GM10248 (cell line): Measurements from ENCODE around the gene SLC2A14.
"Not testable (repeated sequence)": the region's sequence is repeated elsewhere in the genome, so short reads cannot be mapped to it uniquely, and the experiment has no call there.

Source experiments
- CTCF ChIA-PET: fragments of 300-600 bp; sonication (Branson Sonifier 250); formaldehyde crosslinking; extraction: SDS; loops from one replicate; lab custom pipeline; 2021; ENCODE audit warnings: antibody characterized with exemption; lab: Yijun Ruan, JAX
- POLR2A ChIA-PET: fragments of 350-650 bp; sonication (Branson Sonifier 250); formaldehyde crosslinking; extraction: SDS; loops from one replicate; lab custom pipeline; 2020; ENCODE audit warnings: antibody characterized with exemption; lab: Yijun Ruan, JAX
- DNase-seq: peaks from one replicate; pipeline ENCODE4 v3.0.0; 2012; ENCODE audit errors: extremely low spot score
- CTCF ChIP-seq: IDR thresholded peaks from 2 replicates; pipeline ENCODE4 v1.5.1; 2012; ENCODE audit warnings: mild to moderate bottlenecking, low read depth; ENCODE audit errors: extremely low read depth, missing control alignments, control extremely low read depth

SLC2A14 gene

GRCh38 chr12:7788294-7788660, 84.4 kb downstream of the SLC2A14 start:
- no peak for TF ChIP-seq CTCF

GRCh38 chr12:7787574-7788293, 85.0 kb downstream of the SLC2A14 start:
- POLR2A ChIA-PET, result no interaction called here
- CTCF ChIA-PET, result interaction anchor here (1.7 kb wide), 1 partner anchor 19 kb away, joined by 4 read pairs; no protein-coding TSS in a partner anchor
- DNase-seq, result no peak
- no peak for TF ChIP-seq CTCF

More at GRCh38 chr12:7788294-7788660, 84.4 kb downstream of the SLC2A14 start:
- no peak for DNase-seq
- CTCF ChIA-PET, result interaction anchor here (1.7 kb wide), 1 partner anchor 19 kb away, joined by 4 read pairs; no protein-coding TSS in a partner anchor
- POLR2A ChIA-PET, result no interaction called here

- CTCF ChIA-PET, result interaction anchor here (1.0 kb wide), 1 partner anchor 14 kb away, joined by 3 read pairs; no protein-coding TSS in a partner anchor
- no peak for TF ChIP-seq CTCF
- POLR2A ChIA-PET, result no interaction called here
- no peak for DNase-seq
Measured at GRCh38 chr12:7784701-7785100, 88.0 kb downstream of the SLC2A14 start.

- DNase-seq, POLR2A ChIA-PET: not testable (repeated sequence)
- CTCF ChIA-PET, result interaction anchor here (0.7 kb wide), 1 partner anchor 48 kb away, joined by 3 read pairs; no protein-coding TSS in a partner anchor
Measured at GRCh38 chr12:7783433-7783832, 89.3 kb downstream of the SLC2A14 start.

GRCh38 chr12:7782055-7782454, 90.7 kb downstream of the SLC2A14 start:
- ChIA-PET CTCF (no interaction called here), POLR2A (no interaction called here)
- DNase-seq, result no peak
- TF ChIP-seq CTCF, result no peak

- ChIA-PET CTCF (interaction anchor here (0.9 kb wide), 1 partner anchor 20 kb away, joined by 3 read pairs; no protein-coding TSS in a partner anchor), POLR2A (no interaction called here)
- no peak for DNase-seq
- TF ChIP-seq CTCF, result no peak
Measured at GRCh38 chr12:7781274-7781673, 91.4 kb downstream of the SLC2A14 start.

GRCh38 chr12:7769999-7770398, 102.7 kb downstream of the SLC2A14 start:
- DNase-seq, result no peak
- TF ChIP-seq CTCF, result no peak
- ChIA-PET CTCF (no interaction called here), POLR2A (no interaction called here)
